ENCODE data around the gene COL7A1.

- no peak for TF ChIP-seq CTCF (IDR thresholded peaks at IDR 0.05 in 8 of 11, conservative IDR thresholded peaks at IDR 0.05 in 3 of 11)
- peak in 1 of 3 donors; percentile 30 for TF ChIP-seq POLR2AphosphoS5 (IDR thresholded peaks at IDR 0.05)
Observed at GRCh38 chr3:48597408-48597800, 2.3 kb upstream of the COL7A1 start.
